H9 (cell line): Measurements from ENCODE around the gene NCOA4. TPM values are rescaled to one million over a fixed set of nuclear protein-coding genes. Genes with fewer than 3 reads are reported as not detected.
"Not testable (repeated sequence)": the region's sequence is repeated elsewhere in the genome, so short reads cannot be mapped to it uniquely, and the experiment has no call there.

Experiments used
- DNase-seq: peaks from one replicate; pipeline ENCODE4 v3.0.0-alpha.2; 2017
- H2AFZ ChIP-seq: one replicate; pipeline ENCODE4 v1.6.1; 2013; ENCODE audit warnings: mild to moderate bottlenecking, low read length, control low read depth, moderate library complexity
- H2AK5ac ChIP-seq: 2 replicates; pipeline ENCODE4 v1.6.1; 2013; ENCODE audit warnings: low read length, control low read depth, mixed read lengths; ENCODE audit not compliant: insufficient read length
- H2BK120ac ChIP-seq: one replicate; pipeline ENCODE4 v1.6.1; 2013; ENCODE audit warnings: low read depth, mild to moderate bottlenecking, low read length, control low read depth, inconsistent platforms; ENCODE audit not compliant: poor library complexity, severe bottlenecking
- H2BK12ac ChIP-seq: 2 replicates; pipeline ENCODE4 v1.6.1; 2013; ENCODE audit warnings: low read length, control low read depth, mixed read lengths, low read depth; ENCODE audit not compliant: insufficient read length
- H2BK15ac ChIP-seq: 2 replicates; pipeline ENCODE4 v1.6.1; 2013; ENCODE audit warnings: low read depth, low read length, control low read depth
- H2BK20ac ChIP-seq: one replicate; pipeline ENCODE4 v1.6.1; 2013; ENCODE audit warnings: low read depth, mild to moderate bottlenecking, low read length, control low read depth, inconsistent platforms; ENCODE audit not compliant: poor library complexity, severe bottlenecking
- H2BK5ac ChIP-seq: 2 replicates; pipeline ENCODE4 v1.6.1; 2013; ENCODE audit warnings: low read length, control low read depth, mixed read lengths; ENCODE audit not compliant: insufficient read length
- H3K14ac ChIP-seq: 2 replicates; pipeline ENCODE4 v1.6.1; 2013; ENCODE audit warnings: low read length, control low read depth; ENCODE audit not compliant: insufficient read depth
- H3K18ac ChIP-seq: 2 replicates; pipeline ENCODE4 v1.6.1; 2013; ENCODE audit warnings: low read depth, mild to moderate bottlenecking, mixed read lengths, low read length, control low read depth; ENCODE audit not compliant: insufficient read length
- H3K23ac ChIP-seq: 2 replicates; pipeline ENCODE4 v1.6.1; 2013; ENCODE audit warnings: low read length, control low read depth, mixed read lengths, low read depth; ENCODE audit not compliant: insufficient read length
- H3K23me2 ChIP-seq: 2 replicates; pipeline ENCODE4 v1.6.1; 2013; ENCODE audit warnings: low read depth, mild to moderate bottlenecking, mixed read lengths, low read length, control low read depth; ENCODE audit not compliant: insufficient read length, poor library complexity, severe bottlenecking
- H3K27ac ChIP-seq: 2 replicates; pipeline ENCODE4 v1.5.1; 2013; ENCODE audit warnings: low read length, control low read depth, mixed read lengths, low read depth; ENCODE audit not compliant: insufficient read length
- H3K27me3 ChIP-seq: 2 replicates; pipeline ENCODE4 v1.6.1; 2013; ENCODE audit warnings: low read length, control low read depth, inconsistent platforms; ENCODE audit not compliant: insufficient read depth
- H3K4ac ChIP-seq: 2 replicates; pipeline ENCODE4 v1.6.1; 2013; ENCODE audit warnings: low read depth, mild to moderate bottlenecking, control low read depth, inconsistent platforms, low read length, moderate library complexity
- H3K4me1 ChIP-seq: 2 replicates; pipeline ENCODE4 v1.6.1; 2013; ENCODE audit warnings: low read length, control low read depth, inconsistent platforms; ENCODE audit not compliant: insufficient read depth
- H3K4me2 ChIP-seq: 2 replicates; pipeline ENCODE4 v1.6.1; 2013; ENCODE audit warnings: low read length, control low read depth, mixed read lengths; ENCODE audit not compliant: insufficient read length, insufficient read depth
- H3K56ac ChIP-seq: 2 replicates; pipeline ENCODE4 v1.6.1; 2013; ENCODE audit warnings: low read depth, mild to moderate bottlenecking, mixed read lengths, low read length, control low read depth; ENCODE audit not compliant: insufficient read length
- H3K79me1 ChIP-seq: 2 replicates; pipeline ENCODE4 v1.6.1; 2013; ENCODE audit warnings: low read depth, mild to moderate bottlenecking, moderate library complexity, low read length, control low read depth, inconsistent platforms; ENCODE audit not compliant: insufficient read depth, poor library complexity, severe bottlenecking
- H3K79me2 ChIP-seq: 2 replicates; pipeline ENCODE4 v1.6.1; 2013; ENCODE audit warnings: low read length, control low read depth, inconsistent platforms; ENCODE audit not compliant: insufficient read depth
- H3K9ac ChIP-seq: 2 replicates; pipeline ENCODE4 v1.6.1; 2013; ENCODE audit warnings: low read length, control low read depth, mixed read lengths; ENCODE audit not compliant: insufficient read length; ENCODE audit errors: extremely low read depth
- H3K9me3 ChIP-seq: one replicate; pipeline ENCODE4 v1.6.1; 2013; ENCODE audit warnings: low read depth, low read length, inconsistent platforms; ENCODE audit not compliant: control insufficient read depth
- H3T11ph ChIP-seq: one replicate; pipeline ENCODE4 v1.6.1; 2013; ENCODE audit warnings: mild to moderate bottlenecking, low read length, control low read depth, inconsistent platforms
- H4K20me1 ChIP-seq: one replicate; pipeline ENCODE4 v1.6.1; 2013; ENCODE audit not compliant: control insufficient read depth, insufficient read length, insufficient read depth
- H4K5ac ChIP-seq: 2 replicates; pipeline ENCODE4 v1.6.1; 2013; ENCODE audit warnings: low read depth, mild to moderate bottlenecking, mixed read lengths, low read length, control low read depth; ENCODE audit not compliant: insufficient read length
- H4K8ac ChIP-seq: replicated peaks from 2 replicates; pipeline ENCODE4 v1.6.1; 2013; ENCODE audit warnings: low read length, control low read depth, mixed read lengths, low read depth; ENCODE audit not compliant: insufficient read length
- H4K91ac ChIP-seq: 2 replicates; pipeline ENCODE4 v1.6.1; 2013; ENCODE audit warnings: low read depth, mild to moderate bottlenecking, moderate library complexity, mixed read lengths, low read length, control low read depth; ENCODE audit not compliant: insufficient read length
- H3K27ac Mint-ChIP-seq, 3 experiments: 2 replicates in 2 of 3; 3 replicates in 1 of 3; pipeline ENCODE4 v1.8.0; 2020 to 2021; ENCODE audit warnings: mixed read lengths in 3 of 3, mild to moderate bottlenecking in 1 of 3, moderate library complexity in 1 of 3
- H3K27me3 Mint-ChIP-seq: 2 replicates; pipeline ENCODE4 v1.8.0; 2021; ENCODE audit warnings: low read depth, mild to moderate bottlenecking, moderate library complexity, mixed read lengths
- H3K36me3 Mint-ChIP-seq, 3 experiments: 2 replicates in 2 of 3; 3 replicates in 1 of 3; pipeline ENCODE4 v1.8.0; 2020 to 2021; ENCODE audit warnings: low read depth in 3 of 3, mixed read lengths in 3 of 3; ENCODE audit not compliant: insufficient read depth in 1 of 3
- H3K4me1 Mint-ChIP-seq, 2 experiments: 2 replicates each; pipeline ENCODE4 v1.8.0; 2020; ENCODE audit warnings: mixed read lengths in 2 of 2
- H3K4me3 Mint-ChIP-seq, 2 experiments: 2 replicates in 1 of 2; 3 replicates in 1 of 2; pipeline ENCODE4 v1.8.0; 2020 to 2021; ENCODE audit warnings: mild to moderate bottlenecking in 2 of 2, mixed read lengths in 2 of 2, moderate library complexity in 1 of 2
- H3K9me3 Mint-ChIP-seq, 2 experiments: 2 replicates in 1 of 2; 3 replicates in 1 of 2; pipeline ENCODE4 v1.8.0; 2020; ENCODE audit warnings: mild to moderate bottlenecking in 2 of 2, mixed read lengths in 2 of 2, moderate library complexity in 1 of 2
- CTCF ChIP-seq: fragments of 200-600 bp; sonication (generic); conservative IDR thresholded peaks from 3 replicates; pipeline ENCODE4 v1.8.0; 2021; ENCODE audit warnings: antibody characterized with exemption, mild to moderate bottlenecking
- WGBS: extraction: QIAGEN DNeasy Blood & Tissue Kit; methylation state at CpG from one replicate; pipeline ENCODE4 v1.1.7; 2013; ENCODE audit warnings: missing lambda C conversion rate, low lambda C conversion rate, mixed read lengths; ENCODE audit not compliant: insufficient read length; ENCODE audit errors: extremely low coverage; 5-methylcytosine and 5-hydroxymethylcytosine counted together
- total RNA-seq: library from RNA; stranded (reverse); gene quantifications from 2 replicates; pipeline ENCODE4 v1.2.1, GENCODE V29; 2021

Gene NCOA4
- total RNA-seq, 1 experiment from 2014 or later, result 83.3 TPM

- H4K8ac ChIP-seq, result no peak overlapping the region
- no peak overlapping the region for H3K9ac ChIP-seq
- no peak overlapping the region for H3K18ac ChIP-seq
- no peaks in the 10 kb centered on the region for H3K79me2 ChIP-seq
- H3K27ac ChIP-seq, result no peak overlapping the region
- no peak overlapping the region for H3K23ac ChIP-seq
- DNase-seq, result no peak
- H4K5ac ChIP-seq, result no peak overlapping the region
- no peak overlapping the region for H2BK5ac ChIP-seq
- H3K4me1 ChIP-seq, result no peaks in the 10 kb centered on the region
- no peaks in the 10 kb centered on the region for H3K79me1 ChIP-seq
- H3K36me3 Mint-ChIP-seq, result peaks cover 0 to 5% (median 0%) of the 10 kb centered on the region in 3 experiments; a peak in 2 of 7 replicates
- no peak overlapping the region for H3K27ac Mint-ChIP-seq
- no peaks in the 10 kb centered on the region for H3K9me3 ChIP-seq
- no peak overlapping the region for H2BK12ac ChIP-seq
- H3K4me1 Mint-ChIP-seq, result peaks cover 8 to 14% of the 10 kb centered on the region in 2 experiments
- H3K4ac ChIP-seq, result no peak overlapping the region
- no peak for TF ChIP-seq CTCF
- no peak overlapping the region for H3K4me3 Mint-ChIP-seq
- H3K56ac ChIP-seq, result no peak overlapping the region
- H2BK20ac ChIP-seq, result no peak overlapping the region
- H3K27me3 Mint-ChIP-seq, result peaks cover 4% of the 10 kb centered on the region
- no peaks in the 10 kb centered on the region for H3K27me3 ChIP-seq
- no peaks in the 10 kb centered on the region for H3K23me2 ChIP-seq
- no peak overlapping the region for H3T11ph ChIP-seq
- no CpG with 5 or more reads among the region's 3 CpGs for WGBS
- no peak overlapping the region for H3K4me2 ChIP-seq
- peaks cover 4% of the 10 kb centered on the region in 2 experiments; a peak in 3 of 5 replicates for H3K9me3 Mint-ChIP-seq
- H4K91ac ChIP-seq, result no peak overlapping the region
- no peak overlapping the region for H2BK15ac ChIP-seq
- no peak overlapping the region for H2AK5ac ChIP-seq
- H3K14ac ChIP-seq, result no peak overlapping the region
- H2AFZ ChIP-seq, result no peak overlapping the region
- no peak overlapping the region for H2BK120ac ChIP-seq
- no peaks in the 10 kb centered on the region for H4K20me1 ChIP-seq
These were observed 30.3 kb upstream of the NCOA4 start for GRCh38 chr10:46060706-46061105.

- WGBS, result no CpG with 5 or more reads among the region's 5 CpGs
- H2BK120ac ChIP-seq, H3K14ac ChIP-seq, H3K18ac ChIP-seq, H3K23ac ChIP-seq, H4K91ac ChIP-seq, H2BK20ac ChIP-seq, H2BK5ac ChIP-seq, H3K4ac ChIP-seq, H3K9me3 Mint-ChIP-seq, H3T11ph ChIP-seq, H2AK5ac ChIP-seq, H3K27me3 Mint-ChIP-seq, H3K23me2 ChIP-seq, H4K20me1 ChIP-seq, H3K36me3 Mint-ChIP-seq, H3K27me3 ChIP-seq, DNase-seq, H4K5ac ChIP-seq, H3K27ac ChIP-seq, H4K8ac ChIP-seq, H3K79me2 ChIP-seq, H3K56ac ChIP-seq, H3K9me3 ChIP-seq, H2BK12ac ChIP-seq, H3K27ac Mint-ChIP-seq, H3K4me2 ChIP-seq, H3K9ac ChIP-seq, H3K4me3 Mint-ChIP-seq, H2AFZ ChIP-seq, H3K79me1 ChIP-seq, H2BK15ac ChIP-seq: not testable (repeated sequence)
- peaks cover 10% of the 10 kb centered on the region; the same call in 1 of the 2 replicates for H3K4me1 ChIP-seq
- peaks cover 29 to 37% of the 10 kb centered on the region in 2 experiments for H3K4me1 Mint-ChIP-seq
These were observed 27.5 kb upstream of the NCOA4 start for GRCh38 chr10:46057927-46058326.
